GM23338 (cell line): ENCODE measurements around the gene INTS13. TPM values are rescaled to one million over a fixed set of nuclear protein-coding genes. Genes with fewer than 3 reads are reported as not detected.

Experiments
- ATAC-seq: fragments of 200-7000 bp; cut with Tn5 transposase; 3 replicates; pipeline ENCODE4 v1.9.1; 2020
- DNase-seq: peaks from one replicate; pipeline ENCODE4 v3.0.0-alpha.2; 2015; ENCODE audit warnings: low spot score
- H2AFZ ChIP-seq: fragments of 200-600 bp; sonication (generic); 2 replicates; pipeline ENCODE4 v1.8.0; 2016; ENCODE audit warnings: antibody characterized with exemption, mild to moderate bottlenecking, moderate library complexity
- H3F3A ChIP-seq: fragments of 200-600 bp; sonication (generic); replicated peaks from 2 replicates; pipeline ENCODE4 v1.8.0; 2017; ENCODE audit warnings: antibody characterized with exemption, mixed run types, low read depth
- H3K27ac ChIP-seq: fragments of 200-600 bp; sonication (generic); 2 replicates; pipeline ENCODE4 v1.6.1; 2016; ENCODE audit warnings: low read depth
- H3K27me3 ChIP-seq: fragments of 200-600 bp; sonication (generic); 2 replicates; pipeline ENCODE4 v1.8.0; 2016; ENCODE audit warnings: mild to moderate bottlenecking, mixed run types, moderate library complexity; ENCODE audit not compliant: insufficient read depth
- H3K36me3 ChIP-seq: fragments of 200-600 bp; sonication (generic); 2 replicates; pipeline ENCODE4 v1.8.0; 2016; ENCODE audit warnings: mild to moderate bottlenecking; ENCODE audit not compliant: insufficient read depth
- H3K4me1 ChIP-seq: fragments of 200-600 bp; sonication (generic); 2 replicates; pipeline ENCODE4 v1.8.0; 2016; ENCODE audit warnings: mild to moderate bottlenecking, moderate library complexity; ENCODE audit not compliant: insufficient read depth
- H3K4me2 ChIP-seq: fragments of 200-600 bp; sonication (generic); 2 replicates; pipeline ENCODE4 v1.7.1; 2017; ENCODE audit warnings: mixed run types
- H3K4me3 ChIP-seq: fragments of 200-600 bp; sonication (generic); 2 replicates; pipeline ENCODE4 v1.6.1; 2016; ENCODE audit warnings: mixed run types
- H3K79me2 ChIP-seq: fragments of 200-600 bp; sonication (generic); replicated peaks from 2 replicates; pipeline ENCODE4 v1.8.0; 2017; ENCODE audit warnings: mild to moderate bottlenecking; ENCODE audit not compliant: insufficient read depth
- H3K9me2 ChIP-seq: fragments of 200-600 bp; sonication (generic); 2 replicates; pipeline ENCODE4 v1.8.0; 2017; ENCODE audit not compliant: insufficient read depth
- H4K20me1 ChIP-seq: fragments of 200-600 bp; sonication (generic); replicated peaks from 2 replicates; pipeline ENCODE4 v1.8.0; 2017; ENCODE audit warnings: mild to moderate bottlenecking; ENCODE audit not compliant: insufficient read depth
- H3K27ac Mint-ChIP-seq: 2 replicates; pipeline ENCODE4 v1.8.0; 2020; ENCODE audit warnings: inconsistent platforms, mild to moderate bottlenecking, moderate library complexity, mixed read lengths
- H3K27me3 Mint-ChIP-seq: 3 replicates; pipeline ENCODE4 v1.8.0; 2022; ENCODE audit warnings: low read depth, mild to moderate bottlenecking, moderate library complexity, mixed read lengths, inconsistent platforms; ENCODE audit not compliant: insufficient read depth, poor library complexity
- H3K36me3 Mint-ChIP-seq: 3 replicates; pipeline ENCODE4 v1.8.0; 2021; ENCODE audit warnings: low read depth, mild to moderate bottlenecking, inconsistent platforms, moderate library complexity, mixed read lengths
- H3K4me1 Mint-ChIP-seq: 3 replicates; pipeline ENCODE4 v1.8.0; 2020; ENCODE audit warnings: mild to moderate bottlenecking, inconsistent platforms, mixed read lengths
- H3K4me3 Mint-ChIP-seq: 3 replicates; pipeline ENCODE4 v1.8.0; 2021; ENCODE audit warnings: moderate library complexity, mild to moderate bottlenecking, inconsistent platforms, mixed read lengths
- H3K9me3 Mint-ChIP-seq: 3 replicates; pipeline ENCODE4 v1.8.0; 2020; ENCODE audit warnings: moderate library complexity, mild to moderate bottlenecking, inconsistent platforms, mixed read lengths
- CREB1 ChIP-seq: fragments of 250-450 bp; sonication (Bioruptor Pico); IDR thresholded peaks from 2 replicates; pipeline ENCODE4 v1.5.0; 2020; ENCODE audit warnings: low read depth, mild to moderate bottlenecking, moderate library complexity
- CTCF ChIP-seq, 2 experiments: fragments of 200-600 bp in 1 of 2; sonication (generic) in 1 of 2; conservative IDR thresholded peaks; 2 replicates each; pipeline versions ENCODE4 v1.5.1 to v1.6.1; 2016 to 2017; ENCODE audit warnings: antibody characterized with exemption in 2 of 2, low read depth in 2 of 2, mild to moderate bottlenecking in 2 of 2, moderate library complexity in 1 of 2
- JUNB ChIP-seq: IDR thresholded peaks from one replicate; pipeline ENCODE4 v1.6.1; 2016; ENCODE audit warnings: antibody characterized with exemption; ENCODE audit not compliant: unreplicated experiment
- NANOG ChIP-seq: IDR thresholded peaks from 2 replicates; pipeline ENCODE4 v1.6.1; 2016; ENCODE audit warnings: antibody characterized with exemption, borderline replicate concordance
- STAT1 ChIP-seq: IDR thresholded peaks from one replicate; pipeline ENCODE4 v1.6.1; 2016; ENCODE audit warnings: antibody characterized with exemption; ENCODE audit not compliant: unreplicated experiment
- polyA plus RNA-seq: library from polyadenylated mRNA; unstranded; fragments of >200 nt; fragmentation: Nextera tagmentation; extraction: Ambion mirVana; gene quantifications from 2 replicates; pipeline ENCODE4 v1.2.1, GENCODE V29; 2016
- total RNA-seq: library from RNA; depleted of rRNA; stranded (reverse); fragments of >200 nt; shearing (Covaris generic); gene quantifications from 2 replicates; pipeline ENCODE4 v1.2.3, GENCODE V29; 2014
- TF ChIP-seq, protein P1 (sequence below): fragments of 250-450 bp; sonication (Bioruptor Pico); IDR thresholded peaks from 2 replicates; pipeline ENCODE4 v1.5.0; 2020; ENCODE audit warnings: mild to moderate bottlenecking, moderate library complexity

Gene INTS13
- total and polyA plus RNA-seq, 2 experiments from 2014 or later = 91.3 to 94.1 TPM

- TF ChIP-seq CREB1 (CRISPR knock-in tag) = no peak
- TF ChIP-seq, protein P1, sequence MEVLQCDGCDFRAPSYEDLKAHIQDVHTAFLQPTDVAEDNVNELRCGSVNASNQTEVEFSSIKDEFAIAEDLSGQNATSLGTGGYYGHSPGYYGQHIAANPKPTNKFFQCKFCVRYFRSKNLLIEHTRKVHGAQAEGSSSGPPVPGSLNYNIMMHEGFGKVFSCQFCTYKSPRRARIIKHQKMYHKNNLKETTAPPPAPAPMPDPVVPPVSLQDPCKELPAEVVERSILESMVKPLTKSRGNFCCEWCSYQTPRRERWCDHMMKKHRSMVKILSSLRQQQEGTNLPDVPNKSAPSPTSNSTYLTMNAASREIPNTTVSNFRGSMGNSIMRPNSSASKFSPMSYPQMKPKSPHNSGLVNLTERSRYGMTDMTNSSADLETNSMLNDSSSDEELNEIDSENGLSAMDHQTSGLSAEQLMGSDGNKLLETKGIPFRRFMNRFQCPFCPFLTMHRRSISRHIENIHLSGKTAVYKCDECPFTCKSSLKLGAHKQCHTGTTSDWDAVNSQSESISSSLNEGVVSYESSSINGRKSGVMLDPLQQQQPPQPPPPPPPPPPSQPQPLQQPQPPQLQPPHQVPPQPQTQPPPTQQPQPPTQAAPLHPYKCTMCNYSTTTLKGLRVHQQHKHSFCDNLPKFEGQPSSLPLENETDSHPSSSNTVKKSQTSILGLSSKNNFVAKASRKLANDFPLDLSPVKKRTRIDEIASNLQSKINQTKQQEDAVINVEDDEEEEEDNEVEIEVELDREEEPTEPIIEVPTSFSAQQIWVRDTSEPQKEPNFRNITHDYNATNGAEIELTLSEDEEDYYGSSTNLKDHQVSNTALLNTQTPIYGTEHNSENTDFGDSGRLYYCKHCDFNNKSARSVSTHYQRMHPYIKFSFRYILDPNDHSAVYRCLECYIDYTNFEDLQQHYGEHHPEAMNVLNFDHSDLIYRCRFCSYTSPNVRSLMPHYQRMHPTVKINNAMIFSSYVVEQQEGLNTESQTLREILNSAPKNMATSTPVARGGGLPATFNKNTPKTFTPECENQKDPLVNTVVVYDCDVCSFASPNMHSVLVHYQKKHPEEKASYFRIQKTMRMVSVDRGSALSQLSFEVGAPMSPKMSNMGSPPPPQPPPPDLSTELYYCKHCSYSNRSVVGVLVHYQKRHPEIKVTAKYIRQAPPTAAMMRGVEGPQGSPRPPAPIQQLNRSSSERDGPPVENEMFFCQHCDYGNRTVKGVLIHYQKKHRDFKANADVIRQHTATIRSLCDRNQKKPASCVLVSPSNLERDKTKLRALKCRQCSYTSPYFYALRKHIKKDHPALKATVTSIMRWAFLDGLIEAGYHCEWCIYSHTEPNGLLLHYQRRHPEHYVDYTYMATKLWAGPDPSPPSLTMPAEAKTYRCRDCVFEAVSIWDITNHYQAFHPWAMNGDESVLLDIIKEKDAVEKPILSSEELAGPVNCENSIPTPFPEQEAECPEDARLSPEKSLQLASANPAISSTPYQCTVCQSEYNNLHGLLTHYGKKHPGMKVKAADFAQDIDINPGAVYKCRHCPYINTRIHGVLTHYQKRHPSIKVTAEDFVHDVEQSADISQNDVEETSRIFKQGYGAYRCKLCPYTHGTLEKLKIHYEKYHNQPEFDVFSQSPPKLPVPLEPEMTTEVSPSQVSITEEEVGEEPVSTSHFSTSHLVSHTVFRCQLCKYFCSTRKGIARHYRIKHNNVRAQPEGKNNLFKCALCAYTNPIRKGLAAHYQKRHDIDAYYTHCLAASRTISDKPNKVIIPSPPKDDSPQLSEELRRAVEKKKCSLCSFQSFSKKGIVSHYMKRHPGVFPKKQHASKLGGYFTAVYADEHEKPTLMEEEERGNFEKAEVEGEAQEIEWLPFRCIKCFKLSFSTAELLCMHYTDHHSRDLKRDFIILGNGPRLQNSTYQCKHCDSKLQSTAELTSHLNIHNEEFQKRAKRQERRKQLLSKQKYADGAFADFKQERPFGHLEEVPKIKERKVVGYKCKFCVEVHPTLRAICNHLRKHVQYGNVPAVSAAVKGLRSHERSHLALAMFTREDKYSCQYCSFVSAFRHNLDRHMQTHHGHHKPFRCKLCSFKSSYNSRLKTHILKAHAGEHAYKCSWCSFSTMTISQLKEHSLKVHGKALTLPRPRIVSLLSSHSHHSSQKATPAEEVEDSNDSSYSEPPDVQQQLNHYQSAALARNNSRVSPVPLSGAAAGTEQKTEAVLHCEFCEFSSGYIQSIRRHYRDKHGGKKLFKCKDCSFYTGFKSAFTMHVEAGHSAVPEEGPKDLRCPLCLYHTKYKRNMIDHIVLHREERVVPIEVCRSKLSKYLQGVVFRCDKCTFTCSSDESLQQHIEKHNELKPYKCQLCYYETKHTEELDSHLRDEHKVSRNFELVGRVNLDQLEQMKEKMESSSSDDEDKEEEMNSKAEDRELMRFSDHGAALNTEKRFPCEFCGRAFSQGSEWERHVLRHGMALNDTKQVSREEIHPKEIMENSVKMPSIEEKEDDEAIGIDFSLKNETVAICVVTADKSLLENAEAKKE (CRISPR knock-in tag) = no peak
- no peak for TF ChIP-seq STAT1
Measured at GRCh38 chr12:26869908-26870459, 67.8 kb downstream of the INTS13 start (continued).

- H3K4me3 ChIP-seq = no peak overlapping the region
- Mint-ChIP-seq H3K4me3 (no peak overlapping the region), H3K9me3 (no peaks in the 10 kb centered on the region), H3K27ac (no peak overlapping the region), H3K27me3 (peaks cover 2% of the 10 kb centered on the region), H3K36me3 (no peaks in the 10 kb centered on the region), H3K4me1 (peaks cover 2% of the 10 kb centered on the region; the same call in 1 of the 3 replicates)
- no peaks in the 10 kb centered on the region for H3K9me2 ChIP-seq
- no peaks in the 10 kb centered on the region for H3K36me3 ChIP-seq
- no peaks in the 10 kb centered on the region for H3F3A ChIP-seq
- H3K27me3 ChIP-seq = no peaks in the 10 kb centered on the region
- TF ChIP-seq CTCF (conservative IDR thresholded peaks at IDR 0.05; ENCODE audit: low read depth in 2 of 2) (no peak), CREB1 (CRISPR knock-in tag) (no peak), NANOG (no peak), JUNB (no peak)
- DNase-seq = no peak
- no peaks in the 10 kb centered on the region for H3K4me1 ChIP-seq
- no peak overlapping the region for H3K4me2 ChIP-seq
- H2AFZ ChIP-seq = 0 out of 2 replicates have a peak overlapping the region, but pooled peaks have one; percentile 10
- H3K27ac ChIP-seq = no peak overlapping the region
- no peak for ATAC-seq
- H4K20me1 ChIP-seq = no peaks in the 10 kb centered on the region
- no peaks in the 10 kb centered on the region for H3K79me2 ChIP-seq
Measured at GRCh38 chr12:26869104-26869494, 68.7 kb downstream of the INTS13 start.
